RWPE1 (cell line): ENCODE results near the gene SERPINA6.

Source experiments
- CTCF ChIA-PET: fragments of 350-600 bp; sonication (Branson Sonifier 250); formaldehyde crosslinking; extraction: SDS; loops from one replicate; lab custom pipeline; 2021; lab: Yijun Ruan, JAX
- POLR2A ChIA-PET: fragments of 400-600 bp; formaldehyde crosslinking; extraction: SDS; loops from one replicate; lab custom pipeline; 2020; ENCODE audit warnings: antibody characterized with exemption; ENCODE audit not compliant: low non-redundant PET; lab: Yijun Ruan, JAX
- DNase-seq: peaks from one replicate; pipeline ENCODE4 v3.0.0; 2012; ENCODE audit warnings: low spot score
- H3K27ac ChIP-seq: fragments of 450-650 bp; 2 replicates; pipeline ENCODE4 v1.5.1; 2017
- CTCF ChIP-seq: fragments of 450-650 bp; conservative IDR thresholded peaks from 2 replicates; pipeline ENCODE4 v1.5.1; 2017; ENCODE audit warnings: low read depth, mild to moderate bottlenecking

SERPINA6 gene

GRCh38 chr14:94345344-94346064, 22.4 kb upstream of the SERPINA6 start:
- no peak for TF ChIP-seq CTCF
- peak overlapping the region; percentile 66 for H3K27ac ChIP-seq
- ChIA-PET POLR2A (no interaction called here), CTCF (interaction anchor here (0.5 kb wide), 1 partner anchor 1066 kb away, joined by 7 read pairs; no protein-coding TSS in a partner anchor)
- peak; percentile 87 for DNase-seq

- no peak for TF ChIP-seq CTCF
- DNase-seq, result no peak
- POLR2A ChIA-PET, result no interaction called here
- no peak overlapping the region; the same call in 1 of the 2 replicates for H3K27ac ChIP-seq
- CTCF ChIA-PET, result no interaction called here
Observed at GRCh38 chr14:94344389-94344788, 21.3 kb upstream of the SERPINA6 start.

- ChIA-PET CTCF (no interaction called here), POLR2A (no interaction called here)
- H3K27ac ChIP-seq, result peak overlapping the region; percentile 69
- TF ChIP-seq CTCF, result no peak
- no peak for DNase-seq
Observed at GRCh38 chr14:94343238-94344005, 20.3 kb upstream of the SERPINA6 start.

GRCh38 chr14:94342334-94342934, 19.3 kb upstream of the SERPINA6 start:
- peak overlapping the region; percentile 69 for H3K27ac ChIP-seq
- peak; percentile 95 for DNase-seq
- POLR2A ChIA-PET, result no interaction called here
- TF ChIP-seq CTCF, result no peak
- CTCF ChIA-PET, result interaction anchor here (0.5 kb wide), 1 partner anchor 45 kb away, joined by 3 read pairs; no protein-coding TSS in a partner anchor

GRCh38 chr14:94341656-94342333, 18.7 kb upstream of the SERPINA6 start:
- no peak for DNase-seq
- H3K27ac ChIP-seq, result peak overlapping the region; percentile 69
- CTCF ChIA-PET, result no interaction called here
- POLR2A ChIA-PET, result no interaction called here
- no peak for TF ChIP-seq CTCF

- no peak overlapping the region for H3K27ac ChIP-seq
- ChIA-PET CTCF (interaction anchor here (0.6 kb wide), 1 partner anchor 83 kb away, joined by 5 read pairs; no protein-coding TSS in a partner anchor), POLR2A (interaction anchor here (0.6 kb wide), 1 partner anchor 74 kb away, joined by 3 read pairs; no protein-coding TSS in a partner anchor)
- no peak for TF ChIP-seq CTCF
- no peak for DNase-seq
Observed at GRCh38 chr14:94340533-94340932, 17.4 kb upstream of the SERPINA6 start.
